A549 (cell line): ENCODE data around the gene CD82. TPM values are rescaled to one million over a fixed set of nuclear protein-coding genes. Genes with fewer than 3 reads are reported as not detected.

Experiments
- ATAC-seq, 2 experiments: fragments of 200-7000 bp in 1 of 2; fragments of >200 bp in 1 of 2; cut with Nextera tagmentation in 1 of 2; cut with Tn5 transposase in 1 of 2; 3 replicates each; pipeline versions ENCODE4 v1.8.0 to v1.9.1; 2018 to 2020; ENCODE audit warnings: mild to moderate bottlenecking in 1 of 2, moderate library complexity in 1 of 2
- CTCF ChIA-PET: fragments of 300-600 bp; sonication (Branson Sonifier 250); formaldehyde crosslinking; extraction: SDS; loops from one replicate; lab custom pipeline; 2021; ENCODE audit warnings: antibody characterized with exemption, inconsistent platforms; lab: Yijun Ruan, JAX
- POLR2A ChIA-PET: fragments of 350-600 bp; formaldehyde crosslinking; extraction: SDS; loops from one replicate; lab custom pipeline; 2021; ENCODE audit warnings: antibody characterized with exemption, inconsistent platforms; lab: Yijun Ruan, JAX
- DNase-seq, 2 experiments: peaks; one replicate each; pipeline versions ENCODE4 v3.0.0 to v3.0.0-alpha.2; 2011 to 2016; ENCODE audit warnings: low read depth in 1 of 2, low spot score in 1 of 2
- FAIRE-seq: peaks from 2 replicates; lab custom pipeline; 2011; peaks lifted over from hg19 to GRCh38; lab: Jason Lieb, UNC
- H3K27ac ChIP-seq, 2 experiments: fragments of >200 bp; sonication (Bioruptor Twin); formaldehyde crosslinking; 3 replicates each; pipeline ENCODE4 v1.5.1; 2016 to 2017
- H3K4me1 ChIP-seq: fragments of >200 bp; sonication (Bioruptor Twin); formaldehyde crosslinking; 3 replicates; pipeline ENCODE4 v1.6.1; 2016
- H3K4me2 ChIP-seq: fragments of >200 bp; sonication (Bioruptor Twin); formaldehyde crosslinking; 3 replicates; pipeline ENCODE4 v1.6.1; 2016
- H3K4me3 ChIP-seq: fragments of >200 bp; sonication (Bioruptor Twin); formaldehyde crosslinking; 3 replicates; pipeline ENCODE4 v1.5.1; 2016
- H3K9me3 ChIP-seq: fragments of >200 bp; sonication (Bioruptor Twin); formaldehyde crosslinking; 3 replicates; pipeline ENCODE4 v1.6.1; 2016
- CBX8 ChIP-seq: fragments of 200-600 bp; sonication (generic); IDR thresholded peaks from 2 replicates; pipeline ENCODE4 v1.6.1; 2016
- CEBPB ChIP-seq, 2 experiments: fragments of >200 bp in 1 of 2; sonication (Bioruptor Twin) in 1 of 2; formaldehyde crosslinking in 1 of 2; IDR thresholded peaks; 2 replicates each; pipeline ENCODE4 v1.6.1; 2012 to 2016
- CHD2 ChIP-seq: fragments of 150-350 bp; IDR thresholded peaks from 2 replicates; pipeline ENCODE4 v1.6.1; 2014; ENCODE audit warnings: low read length; ENCODE audit not compliant: partially characterized antibody
- CHD4 ChIP-seq: fragments of 200-600 bp; sonication (generic); IDR thresholded peaks from 2 replicates; pipeline ENCODE4 v1.6.1; 2016; ENCODE audit warnings: antibody characterized with exemption, mild to moderate bottlenecking, borderline replicate concordance
- ESRRA ChIP-seq: fragments of 150-350 bp; IDR thresholded peaks from 2 replicates; pipeline ENCODE4 v1.6.1; 2014; ENCODE audit warnings: mild to moderate bottlenecking, low read length, borderline replicate concordance
- FOSB ChIP-seq: fragments of 250-450 bp; sonication (Bioruptor Pico); IDR thresholded peaks from 2 replicates; pipeline ENCODE4 v1.5.0; 2020; ENCODE audit warnings: mild to moderate bottlenecking, moderate library complexity
- FOSL2 ChIP-seq, 2 experiments: fragments of 450-650 bp in 1 of 2; fragments of >200 bp in 1 of 2; sonication (Bioruptor Twin) in 1 of 2; formaldehyde crosslinking; IDR thresholded peaks; 2 replicates each; pipeline versions ENCODE4 v1.5.0 to v1.6.1; 2016 to 2020; ENCODE audit warnings: mild to moderate bottlenecking in 1 of 2, moderate library complexity in 1 of 2
- FOXS1 ChIP-seq: fragments of 250-450 bp; sonication (Bioruptor Pico); IDR thresholded peaks from 2 replicates; pipeline ENCODE4 v1.5.0; 2020; ENCODE audit warnings: mild to moderate bottlenecking, moderate library complexity
- HDAC2 ChIP-seq: fragments of 200-600 bp; sonication (generic); IDR thresholded peaks from 2 replicates; pipeline ENCODE4 v1.6.1; 2016
- JUN ChIP-seq, 2 experiments: fragments of >200 bp; sonication (Bioruptor Twin); formaldehyde crosslinking; IDR thresholded peaks; 2 replicates in 1 of 2; 3 replicates in 1 of 2; pipeline ENCODE4 v1.6.1; 2016 to 2017
- JUNB ChIP-seq: fragments of >200 bp; sonication (Bioruptor Twin); formaldehyde crosslinking; IDR thresholded peaks from 2 replicates; pipeline ENCODE4 v1.6.1; 2016
- MAX ChIP-seq: IDR thresholded peaks from 2 replicates; pipeline ENCODE4 v1.6.1; 2012
- NR3C1 ChIP-seq: fragments of >200 bp; sonication (Bioruptor Twin); formaldehyde crosslinking; IDR thresholded peaks from 3 replicates; pipeline ENCODE4 v1.6.1; 2017
- PBX3 ChIP-seq: IDR thresholded peaks from 2 replicates; pipeline ENCODE4 v1.6.1; 2012
- POLR2AphosphoS2 ChIP-seq: conservative IDR thresholded peaks from 2 replicates; pipeline ENCODE4 v1.6.1; 2012; ENCODE audit warnings: low read length, improper control_type of control experiment, inconsistent platforms
- RAD21 ChIP-seq, 2 experiments: fragments of >200 bp in 1 of 2; sonication (Bioruptor Twin) in 1 of 2; formaldehyde crosslinking in 1 of 2; IDR thresholded peaks in 1 of 2; conservative IDR thresholded peaks in 1 of 2; 2 replicates in 1 of 2; 3 replicates in 1 of 2; pipeline ENCODE4 v1.6.1; 2012 to 2018; ENCODE audit warnings: inconsistent platforms in 1 of 2
- RARB ChIP-seq: fragments of 250-450 bp; sonication (Bioruptor Pico); IDR thresholded peaks from 2 replicates; pipeline ENCODE4 v1.8.0; 2021; ENCODE audit warnings: mild to moderate bottlenecking, moderate library complexity
- TP53 ChIP-seq: fragments of 250-450 bp; sonication (Bioruptor Pico); IDR thresholded peaks from 2 replicates; pipeline ENCODE4 v1.5.0; 2021; ENCODE audit warnings: mild to moderate bottlenecking, moderate library complexity
- ZNF302 ChIP-seq: fragments of 250-450 bp; sonication (Bioruptor Pico); IDR thresholded peaks from 2 replicates; pipeline ENCODE4 v1.9.0; 2021; ENCODE audit warnings: inconsistent platforms, mild to moderate bottlenecking, moderate library complexity
- WGBS: methylation state at CpG from one replicate; pipeline ENCODE4 v1.1.6; 2017; ENCODE audit errors: missing lambda C conversion rate; 5-methylcytosine and 5-hydroxymethylcytosine counted together
- polyA plus RNA-seq, 4 experiments: library from polyadenylated mRNA; depleted of rRNA in 3 of 4; stranded (reverse); fragments of >200 nt; fragmentation: RNase III in 1 of 4; extraction: RNeasy Plus Mini Kit Qiagen cat#74134 plus additional on column Dnase treatment in 1 of 4; gene quantifications; 2 replicates in 3 of 4; 3 replicates in 1 of 4; pipeline ENCODE4 v1.2.3, GENCODE V29; 2011 to 2017
- TF ChIP-seq, protein P1 (sequence below): fragments of 250-450 bp; sonication (Bioruptor Pico); IDR thresholded peaks from 2 replicates; pipeline ENCODE4 v1.5.0; 2021; ENCODE audit warnings: mild to moderate bottlenecking, moderate library complexity, borderline replicate concordance
- TF ChIP-seq, protein P2 (sequence below): fragments of >200 bp; sonication (Bioruptor Twin); formaldehyde crosslinking; IDR thresholded peaks from 3 replicates; pipeline ENCODE4 v1.5.1; 2016

Gene CD82
- polyA plus RNA-seq, 2 of the 4 experiments (the other 2 are of a cell fraction) = 2.8 to 3.2 TPM

DNA sequence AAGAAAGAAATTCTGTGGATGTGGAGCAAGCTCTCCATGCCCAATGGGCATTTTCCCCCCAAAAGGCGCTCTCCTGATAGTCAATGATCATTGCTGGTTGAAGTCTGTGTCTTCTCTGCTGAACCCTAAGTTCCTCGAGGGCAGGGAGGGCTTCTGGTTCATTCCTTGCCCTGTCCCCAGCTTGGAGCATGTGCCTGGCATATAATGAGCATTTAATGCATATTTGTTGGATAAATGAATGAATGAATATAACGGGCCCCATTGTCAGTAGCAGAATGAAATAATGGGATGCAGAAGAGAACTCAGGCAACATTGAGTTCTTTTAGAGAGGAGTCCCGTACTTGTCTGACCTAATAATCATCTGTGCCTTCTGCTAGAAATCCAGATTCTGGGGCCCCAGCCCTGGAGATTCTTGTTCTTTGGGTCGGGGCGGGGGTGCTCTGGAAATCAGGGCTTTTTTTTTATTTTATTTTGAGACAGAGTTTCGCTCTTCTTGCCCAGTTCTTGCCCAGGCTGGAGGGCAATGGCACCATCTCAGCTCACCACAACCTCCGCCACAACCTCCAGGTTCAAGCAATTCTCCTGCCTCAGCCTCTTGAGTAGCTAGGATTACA, 64.4 kb downstream of the CD82 start:
- no peak overlapping the region for H3K4me3 ChIP-seq
- H3K27ac ChIP-seq = no peak overlapping the region
- no peak overlapping the region for H3K4me2 ChIP-seq
- ChIA-PET CTCF (interaction anchor here (1.4 to 25.3 kb wide), 4 partner anchors 11 to 344 kb away, joined by 3 to 400 read pairs (median 56); no protein-coding TSS in a partner anchor), POLR2A (no interaction called here)
- TF ChIP-seq HDAC2 (no peak), CEBPB (IDR thresholded peaks at IDR 0.05) (no peak)
- FAIRE-seq = no peak
- ATAC-seq = no peak
- no peak for DNase-seq
- 50% methylated on average over 8 of the region's 8 CpGs for WGBS
- H3K9me3 ChIP-seq = no peaks in the 10 kb centered on the region
- H3K4me1 ChIP-seq = peaks cover 12% of the 10 kb centered on the region

DNA sequence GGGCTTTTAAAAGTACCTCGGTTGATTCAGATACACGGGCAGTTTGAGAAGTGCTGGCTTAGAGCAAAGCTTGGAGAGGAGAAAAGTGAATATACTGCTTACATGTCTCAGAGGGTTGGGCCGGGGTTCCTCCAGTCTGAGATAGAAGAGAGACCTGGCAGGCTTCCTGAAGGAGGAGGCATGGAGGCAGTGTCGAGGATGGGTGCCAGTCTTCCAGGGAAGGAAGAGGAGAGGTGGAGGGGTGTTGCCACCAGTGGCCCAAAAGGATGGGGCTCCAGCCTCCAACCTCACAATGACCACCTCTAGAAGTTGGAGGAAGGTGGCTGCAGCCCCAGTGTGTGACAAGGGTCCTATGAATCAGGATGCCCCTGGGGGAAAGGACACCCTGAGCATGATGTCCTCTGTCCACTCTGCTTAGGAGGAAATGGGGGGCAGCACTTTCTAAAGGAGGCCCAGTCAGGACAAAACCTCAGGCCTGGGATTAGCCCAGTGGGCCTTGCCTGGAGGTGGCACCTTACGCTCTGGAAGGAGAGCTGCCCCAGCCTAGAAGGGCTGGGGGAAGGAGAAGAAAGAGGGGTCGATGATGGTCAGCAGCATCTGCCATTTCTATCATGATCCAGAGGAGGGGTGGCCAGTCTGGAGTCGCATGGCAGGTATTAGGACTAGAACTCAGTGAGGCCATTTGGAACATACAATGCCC, 65.2 kb downstream of the CD82 start:
- Histone ChIP-seq H3K9me3 (no peaks in the 10 kb centered on the region), H3K4me1 (peaks cover 16% of the 10 kb centered on the region)
- TF ChIP-seq NR3C1 (no peak), POLR2AphosphoS2 (no peak), CBX8 (no peak), ESRRA (no peak), FOSB (no peak), ZNF302 (CRISPR knock-in tag) (no peak), PBX3 (no peak), JUNB (no peak), RAD21 (conservative IDR thresholded peaks at IDR 0.05 in 1 of 2, IDR thresholded peaks at IDR 0.05 in 1 of 2) (no peak)
- TF ChIP-seq, all 56 proteins: peak for 0
- Histone ChIP-seq H3K27ac (no peak overlapping the region), H3K4me3 (no peak overlapping the region), H3K4me2 (no peak overlapping the region)
- 67% methylated on average over 7 of the region's 7 CpGs for WGBS
- ATAC-seq = no peak
- ChIA-PET POLR2A (no interaction called here), CTCF (interaction anchor here (0.6 to 25.3 kb wide), 4 partner anchors 12 to 283 kb away, joined by 3 to 400 read pairs (median 56); no protein-coding TSS in a partner anchor)
- no peak for DNase-seq
- no peak for FAIRE-seq

DNA sequence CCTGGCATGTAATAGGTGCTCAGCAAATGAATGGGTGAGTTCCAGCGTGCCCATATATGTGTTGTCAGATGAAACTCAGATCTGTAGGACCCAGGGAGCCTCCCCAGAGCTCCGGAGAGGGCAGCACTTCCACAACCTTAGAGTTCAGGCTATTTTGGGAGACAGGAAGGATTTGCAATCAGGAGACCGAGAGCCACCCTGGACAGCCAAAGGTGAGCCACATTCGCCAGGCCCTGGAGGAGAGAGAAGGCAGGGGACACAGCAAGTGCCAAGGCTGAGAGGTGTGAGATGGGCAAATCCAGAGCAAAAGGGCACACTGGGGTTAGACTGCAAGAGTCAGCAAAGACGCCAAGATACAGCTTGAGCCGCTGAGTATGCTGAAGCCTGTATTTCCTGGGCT, 66.4 kb downstream of the CD82 start:
- 72% methylated on average over 6 of the region's 6 CpGs for WGBS
- ChIA-PET CTCF (interaction anchor here (0.5 to 25.3 kb wide), 9 partner anchors 13 to 282 kb away, joined by 3 to 400 read pairs (median 3); no protein-coding TSS in a partner anchor), POLR2A (no interaction called here)
- Histone ChIP-seq H3K4me1 (peaks cover 16% of the 10 kb centered on the region), H3K4me2 (no peak overlapping the region), H3K4me3 (no peak overlapping the region), H3K9me3 (no peaks in the 10 kb centered on the region), H3K27ac (no peak overlapping the region)
- no peak for FAIRE-seq
- DNase-seq = no peak
- TF ChIP-seq TP53 (CRISPR knock-in tag) = no peak
- no peak for TF ChIP-seq CHD2
- no peak for TF ChIP-seq MAX
- TF ChIP-seq FOXS1 = no peak
- TF ChIP-seq HDAC2 = no peak
- no peak for TF ChIP-seq RARB (CRISPR knock-in tag)
- no peak for TF ChIP-seq FOSL2 (IDR thresholded peaks at IDR 0.05)
- no peak for TF ChIP-seq FOSL2 (CRISPR knock-in tag; IDR thresholded peaks at IDR 0.05)
- TF ChIP-seq, protein P1, sequence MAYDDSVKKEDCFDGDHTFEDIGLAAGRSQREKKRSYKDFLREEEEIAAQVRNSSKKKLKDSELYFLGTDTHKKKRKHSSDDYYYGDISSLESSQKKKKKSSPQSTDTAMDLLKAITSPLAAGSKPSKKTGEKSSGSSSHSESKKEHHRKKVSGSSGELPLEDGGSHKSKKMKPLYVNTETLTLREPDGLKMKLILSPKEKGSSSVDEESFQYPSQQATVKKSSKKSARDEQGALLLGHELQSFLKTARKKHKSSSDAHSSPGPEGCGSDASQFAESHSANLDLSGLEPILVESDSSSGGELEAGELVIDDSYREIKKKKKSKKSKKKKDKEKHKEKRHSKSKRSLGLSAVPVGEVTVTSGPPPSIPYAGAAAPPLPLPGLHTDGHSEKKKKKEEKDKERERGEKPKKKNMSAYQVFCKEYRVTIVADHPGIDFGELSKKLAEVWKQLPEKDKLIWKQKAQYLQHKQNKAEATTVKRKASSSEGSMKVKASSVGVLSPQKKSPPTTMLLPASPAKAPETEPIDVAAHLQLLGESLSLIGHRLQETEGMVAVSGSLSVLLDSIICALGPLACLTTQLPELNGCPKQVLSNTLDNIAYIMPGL = no peak
- no peak for TF ChIP-seq JUN (IDR thresholded peaks at IDR 0.05)
- TF ChIP-seq, protein P2, sequence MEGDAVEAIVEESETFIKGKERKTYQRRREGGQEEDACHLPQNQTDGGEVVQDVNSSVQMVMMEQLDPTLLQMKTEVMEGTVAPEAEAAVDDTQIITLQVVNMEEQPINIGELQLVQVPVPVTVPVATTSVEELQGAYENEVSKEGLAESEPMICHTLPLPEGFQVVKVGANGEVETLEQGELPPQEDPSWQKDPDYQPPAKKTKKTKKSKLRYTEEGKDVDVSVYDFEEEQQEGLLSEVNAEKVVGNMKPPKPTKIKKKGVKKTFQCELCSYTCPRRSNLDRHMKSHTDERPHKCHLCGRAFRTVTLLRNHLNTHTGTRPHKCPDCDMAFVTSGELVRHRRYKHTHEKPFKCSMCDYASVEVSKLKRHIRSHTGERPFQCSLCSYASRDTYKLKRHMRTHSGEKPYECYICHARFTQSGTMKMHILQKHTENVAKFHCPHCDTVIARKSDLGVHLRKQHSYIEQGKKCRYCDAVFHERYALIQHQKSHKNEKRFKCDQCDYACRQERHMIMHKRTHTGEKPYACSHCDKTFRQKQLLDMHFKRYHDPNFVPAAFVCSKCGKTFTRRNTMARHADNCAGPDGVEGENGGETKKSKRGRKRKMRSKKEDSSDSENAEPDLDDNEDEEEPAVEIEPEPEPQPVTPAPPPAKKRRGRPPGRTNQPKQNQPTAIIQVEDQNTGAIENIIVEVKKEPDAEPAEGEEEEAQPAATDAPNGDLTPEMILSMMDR = no peak
- TF ChIP-seq CHD4 = no peak
- TF ChIP-seq, all 56 proteins: peak for 0
- ATAC-seq = no peak
